ENCODE measurements around the gene NINL. TPM values are rescaled to one million over a fixed set of nuclear protein-coding genes. Genes with fewer than 3 reads are reported as not detected.

The NINL gene
- polyA plus RNA-seq, 1 donor (not counting 4 experiments of a cell fraction or from before 2014, with no cell fraction given), result 0.79 TPM

DNA sequence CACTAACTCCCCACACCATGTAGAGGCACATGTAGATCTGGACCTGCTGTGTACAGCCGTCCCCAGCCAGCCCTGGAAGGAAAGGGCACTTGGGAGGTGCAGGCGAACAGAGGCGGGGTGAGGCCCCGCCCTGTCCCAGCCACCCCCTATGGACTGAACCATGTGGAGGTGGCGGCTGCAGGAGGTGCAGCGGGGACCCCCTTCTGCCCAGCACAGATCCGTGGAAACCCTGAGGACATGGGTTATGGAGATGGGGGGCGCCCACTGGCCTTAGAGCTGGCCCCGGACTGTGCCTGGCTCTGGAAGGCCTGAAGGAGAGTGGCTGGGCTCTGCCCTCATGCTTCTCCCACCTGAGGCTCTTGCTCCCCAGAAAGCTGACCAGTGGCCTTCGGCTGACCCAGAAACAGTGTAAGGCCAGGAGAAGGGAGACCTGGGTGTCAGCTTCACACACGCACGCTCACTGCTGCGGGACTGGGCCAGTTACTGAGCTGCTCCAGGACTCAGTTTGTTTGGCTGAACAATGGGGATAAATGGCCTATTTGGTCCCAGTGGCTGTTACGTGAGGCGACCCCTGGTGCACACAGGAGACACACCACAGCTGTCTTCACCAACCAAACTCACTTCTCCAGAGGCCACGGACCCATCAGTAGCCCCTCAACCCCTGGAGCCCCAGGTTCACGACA, 90.7 kb downstream of the NINL start:
- DNase-seq (ENCODE audit: low read depth, low spot score) (no peak), FAIRE-seq (no peak)
- H3K4me1 ChIP-seq (ENCODE audit: control insufficient read depth, extremely low read depth, insufficient read depth, low read length), result peaks cover 13% of the 10 kb centered on the region
- no peak overlapping the region for H2AFZ ChIP-seq (ENCODE audit: control insufficient read depth, low read length)
- peaks cover 18% of the 10 kb centered on the region for H3K27me3 ChIP-seq (ENCODE audit: control insufficient read depth, extremely low read depth, insufficient read depth, low read length)
- H4K20me1 ChIP-seq (ENCODE audit: control insufficient read depth, extremely low read depth, insufficient read depth, low read length), result no peaks in the 10 kb centered on the region
- H3K9me3 ChIP-seq (ENCODE audit: control insufficient read depth, low read depth, low read length), result no peaks in the 10 kb centered on the region
- no peak overlapping the region for H3K4me3 ChIP-seq (ENCODE audit: control insufficient read depth in 2 of 3, extremely low read depth in 1 of 3, insufficient read depth in 2 of 3, low read depth in 1 of 3, low read length in 3 of 3)
- dilution Hi-C loops (cut with MboI; ENCODE audit: extremely low pct_ligation_motif_present, low sequenced_read_pairs), result no loop called here
- no peaks in the 10 kb centered on the region for H3K36me3 ChIP-seq (ENCODE audit: control insufficient read depth in 2 of 2, extremely low read depth in 1 of 2, insufficient read depth in 2 of 2, low read length in 2 of 2)
- H3K79me2 ChIP-seq (ENCODE audit: control insufficient read depth, insufficient read depth, low read length), result no peaks in the 10 kb centered on the region
- no peak overlapping the region for H3K4me2 ChIP-seq (ENCODE audit: control insufficient read depth, extremely low read depth, insufficient read depth, low read depth, low read length)
- H3K9ac ChIP-seq (ENCODE audit: control insufficient read depth, extremely low read depth, insufficient read depth, low read length), result no peak overlapping the region
- TF ChIP-seq, protein P1, sequence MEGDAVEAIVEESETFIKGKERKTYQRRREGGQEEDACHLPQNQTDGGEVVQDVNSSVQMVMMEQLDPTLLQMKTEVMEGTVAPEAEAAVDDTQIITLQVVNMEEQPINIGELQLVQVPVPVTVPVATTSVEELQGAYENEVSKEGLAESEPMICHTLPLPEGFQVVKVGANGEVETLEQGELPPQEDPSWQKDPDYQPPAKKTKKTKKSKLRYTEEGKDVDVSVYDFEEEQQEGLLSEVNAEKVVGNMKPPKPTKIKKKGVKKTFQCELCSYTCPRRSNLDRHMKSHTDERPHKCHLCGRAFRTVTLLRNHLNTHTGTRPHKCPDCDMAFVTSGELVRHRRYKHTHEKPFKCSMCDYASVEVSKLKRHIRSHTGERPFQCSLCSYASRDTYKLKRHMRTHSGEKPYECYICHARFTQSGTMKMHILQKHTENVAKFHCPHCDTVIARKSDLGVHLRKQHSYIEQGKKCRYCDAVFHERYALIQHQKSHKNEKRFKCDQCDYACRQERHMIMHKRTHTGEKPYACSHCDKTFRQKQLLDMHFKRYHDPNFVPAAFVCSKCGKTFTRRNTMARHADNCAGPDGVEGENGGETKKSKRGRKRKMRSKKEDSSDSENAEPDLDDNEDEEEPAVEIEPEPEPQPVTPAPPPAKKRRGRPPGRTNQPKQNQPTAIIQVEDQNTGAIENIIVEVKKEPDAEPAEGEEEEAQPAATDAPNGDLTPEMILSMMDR (optimal IDR thresholded peaks at IDR 0.05 in 1 of 3, IDR thresholded peaks at IDR 0.05 in 1 of 3, conservative IDR thresholded peaks at IDR 0.05 in 1 of 3; ENCODE audit: extremely low read depth in 1 of 3, insufficient read depth in 2 of 3, low read length in 3 of 3), result no peak
- TF ChIP-seq EZH2 (IDR thresholded peaks at IDR 0.05; ENCODE audit: low read length), result no peak
- H3K27ac ChIP-seq (ENCODE audit: control insufficient read depth, insufficient read depth, low read length), result no peak overlapping the region
- H3K9me1 ChIP-seq (ENCODE audit: control insufficient read depth, extremely low read depth, insufficient read depth, low read length), result no peaks in the 10 kb centered on the region

- Histone ChIP-seq H3K4me1 (ENCODE audit: control insufficient read depth, extremely low read depth, insufficient read depth, low read length) (peaks cover 13% of the 10 kb centered on the region), H2AFZ (ENCODE audit: control insufficient read depth, low read length) (no peak overlapping the region), H3K27me3 (ENCODE audit: control insufficient read depth, extremely low read depth, insufficient read depth, low read length) (peaks cover 11% of the 10 kb centered on the region), H3K9ac (ENCODE audit: control insufficient read depth, extremely low read depth, insufficient read depth, low read length) (no peak overlapping the region), H3K79me2 (ENCODE audit: control insufficient read depth, insufficient read depth, low read length) (no peaks in the 10 kb centered on the region), H3K4me2 (ENCODE audit: control insufficient read depth, extremely low read depth, insufficient read depth, low read depth, low read length) (no peak overlapping the region), H3K27ac (ENCODE audit: control insufficient read depth, insufficient read depth, low read length) (no peak overlapping the region), H3K9me1 (ENCODE audit: control insufficient read depth, extremely low read depth, insufficient read depth, low read length) (no peaks in the 10 kb centered on the region), H3K36me3 (ENCODE audit: control insufficient read depth in 2 of 2, extremely low read depth in 1 of 2, insufficient read depth in 2 of 2, low read length in 2 of 2) (no peaks in the 10 kb centered on the region), H3K9me3 (ENCODE audit: control insufficient read depth, low read depth, low read length) (no peaks in the 10 kb centered on the region), H4K20me1 (ENCODE audit: control insufficient read depth, extremely low read depth, insufficient read depth, low read length) (no peaks in the 10 kb centered on the region), H3K4me3 (ENCODE audit: control insufficient read depth in 2 of 3, extremely low read depth in 1 of 3, insufficient read depth in 2 of 3, low read depth in 1 of 3, low read length in 3 of 3) (no peak overlapping the region)
- FAIRE-seq (no peak), DNase-seq (ENCODE audit: low read depth, low spot score) (no peak)
- no peak for TF ChIP-seq EZH2 (IDR thresholded peaks at IDR 0.05; ENCODE audit: low read length)
- TF ChIP-seq, protein P1 (optimal IDR thresholded peaks at IDR 0.05 in 1 of 3, IDR thresholded peaks at IDR 0.05 in 1 of 3, conservative IDR thresholded peaks at IDR 0.05 in 1 of 3; ENCODE audit: extremely low read depth in 1 of 3, insufficient read depth in 2 of 3, low read length in 3 of 3), result no peak
- dilution Hi-C loops (cut with MboI; ENCODE audit: extremely low pct_ligation_motif_present, low sequenced_read_pairs), result no loop called here
Observed at GRCh38 chr20:25493748-25494505, 91.4 kb downstream of the NINL start.
